Measurements from ENCODE around the gene FAR2. TPM values are rescaled to one million over a fixed set of nuclear protein-coding genes. Genes with fewer than 3 reads are reported as not detected.
"Not testable (repeated sequence)": the region's sequence is repeated elsewhere in the genome, so short reads cannot be mapped to it uniquely, and the experiment has no call there.

FAR2 gene
- total RNA-seq, 1 donor from 2014 or later = 11.3 TPM

DNA sequence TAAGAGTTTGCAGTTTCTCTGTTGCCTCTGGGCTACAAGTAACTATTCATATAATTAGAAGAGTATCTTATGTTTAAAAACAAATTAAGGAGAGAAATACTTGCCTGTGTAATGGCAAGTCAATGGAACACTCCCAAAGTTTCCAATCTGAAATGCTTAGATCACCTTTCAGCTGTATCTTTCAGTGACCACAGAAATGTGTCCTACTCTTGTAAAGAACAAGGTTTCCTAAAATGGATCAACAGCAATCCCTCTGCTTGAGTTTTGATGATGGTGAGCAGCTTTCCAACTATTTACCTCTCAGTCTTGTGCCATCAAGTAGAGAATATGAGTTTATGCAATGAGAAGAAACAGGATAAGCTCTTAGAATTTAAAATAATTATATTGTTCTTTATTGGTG, 139.0 kb downstream of the FAR2 start:
- intact Hi-C loops (cut with DNase I) = no loop called here
- no peaks in the 10 kb centered on the region for H3K4me1 ChIP-seq
- no peaks in the 10 kb centered on the region for H3K27me3 ChIP-seq
- H3K27ac ChIP-seq = no peak overlapping the region
- H3K36me3 ChIP-seq = no peaks in the 10 kb centered on the region
- TF ChIP-seq CTCF (IDR thresholded peaks at IDR 0.05) = no peak
- no peaks in the 10 kb centered on the region for H3K9me3 ChIP-seq
- H3K4me3 ChIP-seq = no peak overlapping the region
- DNase-seq (ENCODE audit: low spot score in 2 of 2) = no peak

- intact Hi-C loops (cut with DNase I); DNase-seq (ENCODE audit: low spot score in 2 of 2); H3K27ac ChIP-seq; H3K4me3 ChIP-seq; H3K4me1 ChIP-seq; H3K36me3 ChIP-seq; H3K27me3 ChIP-seq; H3K9me3 ChIP-seq: not testable (repeated sequence)
These were observed 141.4 kb downstream of the FAR2 start for GRCh38 chr12:29290475-29290874.

DNA sequence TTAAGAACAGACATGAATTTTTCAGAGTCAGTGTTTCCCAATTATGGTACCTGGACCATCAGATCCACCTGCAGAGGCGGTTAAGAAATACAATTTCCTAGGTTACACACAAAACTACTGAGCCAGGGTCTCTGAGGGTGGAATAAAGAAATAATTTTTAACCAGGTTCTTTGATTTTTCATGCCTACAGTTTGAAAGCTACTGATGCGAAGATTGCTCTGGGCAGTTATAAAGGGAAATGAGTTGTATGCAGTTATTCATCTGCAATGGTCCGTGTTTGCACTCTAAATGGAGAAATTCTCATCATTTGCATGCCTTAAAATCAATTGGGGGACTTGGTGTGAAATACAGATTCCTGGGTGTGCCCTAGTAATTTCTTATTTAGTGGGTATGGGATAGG, 142.1 kb downstream of the FAR2 start:
- no peaks in the 10 kb centered on the region for H3K9me3 ChIP-seq
- H3K36me3 ChIP-seq = no peaks in the 10 kb centered on the region
- intact Hi-C loops (cut with DNase I) = no loop called here
- no peaks in the 10 kb centered on the region for H3K4me1 ChIP-seq
- no peak for TF ChIP-seq CTCF (IDR thresholded peaks at IDR 0.05)
- no peak overlapping the region for H3K4me3 ChIP-seq
- no peak for DNase-seq (ENCODE audit: low spot score in 2 of 2)
- no peak overlapping the region for H3K27ac ChIP-seq
- H3K27me3 ChIP-seq = no peaks in the 10 kb centered on the region

- TF ChIP-seq CTCF (IDR thresholded peaks at IDR 0.05) = no peak
- Histone ChIP-seq H3K36me3 (no peaks in the 10 kb centered on the region), H3K27me3 (no peaks in the 10 kb centered on the region), H3K9me3 (no peaks in the 10 kb centered on the region), H3K27ac (no peak overlapping the region), H3K4me3 (no peak overlapping the region), H3K4me1 (no peaks in the 10 kb centered on the region)
- no peak for DNase-seq (ENCODE audit: low spot score in 2 of 2)
- intact Hi-C loops (cut with DNase I) = no loop called here
These were observed 150.6 kb downstream of the FAR2 start for GRCh38 chr12:29299633-29300032.

- no peak for TF ChIP-seq CTCF (IDR thresholded peaks at IDR 0.05)
- H3K9me3 ChIP-seq = no peaks in the 10 kb centered on the region
- H3K36me3 ChIP-seq = no peaks in the 10 kb centered on the region
- DNase-seq (ENCODE audit: low spot score in 2 of 2) = no peak
- H3K27ac ChIP-seq = no peak overlapping the region
- H3K4me1 ChIP-seq = no peaks in the 10 kb centered on the region
- H3K27me3 ChIP-seq = no peaks in the 10 kb centered on the region
- no peak overlapping the region for H3K4me3 ChIP-seq
- intact Hi-C loops (cut with DNase I) = no loop called here
These were observed 152.0 kb downstream of the FAR2 start for GRCh38 chr12:29301114-29301513.

DNA sequence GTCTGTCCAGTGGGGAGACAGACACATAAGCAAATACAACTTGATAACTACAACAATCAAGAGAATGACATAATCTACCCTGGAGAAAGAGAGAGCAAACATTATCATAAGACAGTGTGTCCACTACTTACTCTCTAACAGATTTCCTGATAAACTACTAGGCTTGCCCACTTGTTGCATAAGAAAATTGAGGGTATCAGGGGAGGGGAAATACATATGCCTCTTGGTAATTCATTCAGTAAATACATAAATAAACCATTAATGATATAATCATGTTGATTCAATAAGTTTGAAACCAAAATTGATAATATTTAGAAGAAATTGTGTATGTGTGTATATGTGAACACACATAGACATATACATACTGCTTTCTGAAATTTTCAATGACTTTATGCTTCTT, 155.3 kb downstream of the FAR2 start:
- no peak overlapping the region for H3K27ac ChIP-seq
- no peaks in the 10 kb centered on the region for H3K9me3 ChIP-seq
- intact Hi-C loops (cut with DNase I) = no loop called here
- no peaks in the 10 kb centered on the region for H3K27me3 ChIP-seq
- H3K4me3 ChIP-seq = no peak overlapping the region
- DNase-seq (ENCODE audit: low spot score in 2 of 2) = no peak
- no peaks in the 10 kb centered on the region for H3K4me1 ChIP-seq
- no peaks in the 10 kb centered on the region for H3K36me3 ChIP-seq
- TF ChIP-seq CTCF (IDR thresholded peaks at IDR 0.05) = no peak
